Fibroblast of peridontal ligament (primary cell): ENCODE results near the gene FBXL4.

Experiments used
- DNase-seq: peaks from one replicate; pipeline ENCODE4 v3.0.0-alpha.2; 2010; ENCODE audit errors: extremely low read depth

Gene FBXL4

DNA sequence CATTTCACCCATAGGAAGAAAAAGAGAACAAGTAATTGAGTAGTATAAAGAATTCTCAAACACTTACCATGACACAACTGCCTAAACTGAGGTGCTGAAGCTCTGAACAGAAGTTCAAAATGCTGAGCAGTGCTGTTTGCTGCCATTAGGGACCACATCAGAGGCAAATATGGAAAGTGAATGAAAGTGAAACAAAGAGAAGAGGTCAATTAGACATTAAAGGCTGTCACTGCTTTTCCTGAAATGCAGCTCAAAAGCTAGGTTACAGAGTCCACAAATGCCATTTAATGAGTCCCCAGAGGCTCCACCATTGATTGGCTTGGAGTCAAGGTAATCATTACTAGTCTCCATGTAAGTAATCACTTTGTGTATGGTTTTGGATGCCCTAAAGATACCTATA, 67.3 kb downstream of the FBXL4 start:
- DNase-seq: no peak

DNA sequence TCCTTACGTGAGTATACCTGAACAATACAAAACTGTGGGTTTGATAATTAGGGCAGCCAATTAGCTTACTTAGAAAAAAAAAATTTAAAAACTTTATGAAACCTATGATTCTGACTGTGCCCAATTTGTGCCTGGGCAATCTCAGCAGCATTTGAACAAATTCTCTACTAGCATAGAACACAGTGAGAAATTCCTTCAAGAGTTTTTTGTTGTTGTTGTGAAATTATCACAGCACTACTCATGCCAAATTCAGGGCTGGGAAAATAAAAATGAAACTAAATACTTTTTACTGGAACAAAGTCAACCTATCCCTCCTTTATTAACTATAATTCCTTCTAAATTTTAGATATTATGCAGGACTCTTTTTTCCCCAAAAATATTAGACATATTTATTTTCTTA, 70.5 kb downstream of the FBXL4 start:
- DNase-seq: no peak

DNA sequence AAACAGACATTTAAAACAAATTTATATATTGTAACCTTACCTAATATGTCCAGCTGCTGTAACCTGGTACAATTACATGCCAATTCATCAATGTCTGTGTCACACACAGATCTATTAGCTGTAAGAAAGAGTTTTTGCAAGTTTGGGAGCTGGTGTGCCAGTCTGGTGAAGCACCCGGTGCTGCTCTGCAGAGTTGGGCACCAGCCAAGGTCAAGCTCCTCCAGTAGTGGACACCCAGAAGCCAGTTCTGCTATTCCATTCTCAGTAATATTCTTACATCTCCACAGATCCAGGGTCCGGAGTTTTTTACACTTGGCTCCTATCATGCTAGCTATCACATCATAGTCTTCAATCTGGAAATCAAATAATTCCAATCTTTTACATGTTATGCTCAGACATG, 72.4 kb downstream of the FBXL4 start:
- no peak for DNase-seq

DNA sequence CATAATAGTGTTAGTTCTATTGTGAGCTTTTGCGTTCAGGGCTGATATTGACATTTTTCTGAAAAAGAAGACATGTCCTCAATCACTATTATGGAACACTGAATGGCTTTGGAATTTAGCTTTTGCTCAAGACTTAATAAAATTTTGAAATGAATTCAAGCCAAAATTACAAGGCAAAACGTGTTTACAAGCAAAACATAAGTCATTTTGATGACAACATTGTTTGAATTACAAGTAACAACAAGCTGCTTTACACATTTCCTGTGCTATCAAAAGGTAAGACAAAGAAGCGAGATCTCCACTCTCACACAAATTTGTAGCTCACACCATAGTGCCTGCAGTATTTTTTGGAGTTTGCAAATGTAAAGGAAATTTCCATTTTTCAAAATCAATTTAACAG, 75.9 kb downstream of the FBXL4 start:
- no peak for DNase-seq

DNA sequence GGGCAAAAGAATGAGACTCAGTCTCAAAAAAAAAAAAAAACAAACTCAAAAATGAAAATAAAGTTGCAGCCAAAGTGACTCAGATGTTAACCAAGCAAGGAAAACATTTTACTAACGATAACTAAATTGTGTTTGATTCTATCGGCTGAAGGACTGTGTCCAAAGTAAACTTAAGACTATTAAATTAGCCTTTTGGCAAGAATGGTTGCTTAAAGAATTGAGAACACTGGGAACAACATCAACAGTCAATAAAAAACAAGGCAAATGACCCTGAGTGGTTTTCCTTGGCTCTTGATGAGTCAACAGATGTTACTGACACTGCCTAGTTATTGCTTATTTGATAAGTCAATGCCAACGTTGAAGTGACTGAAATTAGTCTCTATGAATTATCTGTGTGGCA, 76.7 kb downstream of the FBXL4 start:
- peak; percentile 73 for DNase-seq

DNA sequence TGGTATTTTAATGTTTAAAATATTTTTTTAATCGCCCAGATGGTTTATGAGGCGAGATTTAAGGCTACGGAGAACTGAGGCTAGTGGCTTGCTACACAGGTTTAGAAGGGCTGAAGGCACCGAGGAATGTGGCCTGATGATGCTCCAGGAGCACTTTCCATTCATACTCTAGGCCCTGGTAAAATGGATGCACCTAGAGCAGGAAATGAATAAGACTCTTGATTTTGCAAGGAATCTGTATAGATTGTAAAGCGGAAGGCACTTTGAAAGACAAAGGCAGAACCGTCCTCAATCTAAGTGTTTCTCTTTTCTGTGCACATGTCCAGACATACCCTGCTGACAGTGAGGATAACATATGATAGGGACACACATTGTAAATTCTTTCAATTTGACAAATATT, 83.2 kb downstream of the FBXL4 start:
- DNase-seq: no peak

DNA sequence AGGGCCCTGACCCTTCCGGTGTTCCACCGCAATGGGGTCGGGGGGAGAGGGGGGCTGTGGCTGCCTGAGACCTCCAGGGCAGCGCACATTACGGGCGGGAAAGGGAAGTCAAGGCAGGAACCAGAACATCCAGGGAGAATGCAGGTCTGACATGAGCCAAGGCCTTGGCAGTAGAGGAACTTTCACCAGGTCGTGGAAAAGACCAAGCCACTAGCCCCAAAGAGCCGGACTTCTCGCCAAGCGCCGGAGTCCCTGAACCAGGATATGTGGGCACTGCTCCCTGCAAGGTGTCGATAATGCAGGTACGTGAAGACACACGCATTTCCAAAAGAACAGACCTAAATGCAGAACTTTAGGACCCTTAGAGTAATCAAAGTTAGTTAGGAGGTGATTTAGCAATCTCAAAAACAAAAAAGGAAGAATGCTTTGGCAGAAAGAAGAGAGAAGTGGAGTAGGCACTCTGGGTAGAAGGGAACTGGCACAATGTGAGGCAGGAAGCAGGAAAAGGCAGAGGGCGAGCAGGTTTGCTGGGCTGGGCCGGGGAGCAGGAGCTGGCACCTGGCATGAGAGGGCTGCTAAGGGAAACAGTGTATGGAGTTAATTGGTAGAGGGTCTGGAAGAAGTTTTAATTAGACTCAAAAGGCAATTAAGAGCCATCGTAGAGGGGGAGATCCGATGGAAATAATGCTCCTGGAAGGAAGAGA, 99.1 kb downstream of the FBXL4 start:
- DNase-seq: no peak

DNA sequence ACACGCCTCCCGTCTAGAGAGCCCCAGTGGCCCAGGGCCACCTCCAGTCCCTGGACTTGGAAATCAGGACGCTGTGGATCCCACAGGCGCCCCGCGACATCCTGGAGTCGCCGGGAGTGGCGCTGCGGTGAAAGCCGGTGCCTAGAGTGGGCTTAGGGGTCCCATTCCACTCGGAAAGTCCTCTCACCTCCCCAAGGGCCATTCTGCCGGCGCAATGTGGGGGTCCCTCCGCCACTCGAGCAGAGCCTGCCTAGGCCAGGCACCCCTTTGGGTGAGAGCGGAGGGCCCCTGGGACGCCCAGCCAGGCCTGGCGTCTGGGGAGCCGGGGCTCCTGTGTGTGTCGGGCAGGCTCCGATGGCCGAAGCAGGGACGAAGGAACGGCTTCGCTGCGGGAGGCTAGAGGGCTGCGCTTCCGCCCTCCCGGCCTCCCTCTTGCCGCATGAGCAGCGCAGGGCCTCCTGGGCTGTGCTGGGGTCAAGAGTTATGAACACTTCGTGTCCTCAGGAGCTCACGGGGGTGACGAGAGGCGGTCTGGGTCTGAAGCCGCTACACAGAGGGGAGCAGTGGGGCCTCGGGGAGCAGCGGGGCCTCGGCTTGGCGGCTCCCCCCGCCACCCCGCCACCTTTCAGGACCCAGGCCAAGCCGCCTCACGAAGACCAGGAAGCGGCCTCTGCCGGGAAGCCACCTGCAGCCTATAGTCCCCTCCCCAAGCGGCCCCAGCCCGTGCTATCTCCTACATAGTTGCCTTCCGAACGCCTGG, 99.8 kb downstream of the FBXL4 start:
- no peak for DNase-seq

DNA sequence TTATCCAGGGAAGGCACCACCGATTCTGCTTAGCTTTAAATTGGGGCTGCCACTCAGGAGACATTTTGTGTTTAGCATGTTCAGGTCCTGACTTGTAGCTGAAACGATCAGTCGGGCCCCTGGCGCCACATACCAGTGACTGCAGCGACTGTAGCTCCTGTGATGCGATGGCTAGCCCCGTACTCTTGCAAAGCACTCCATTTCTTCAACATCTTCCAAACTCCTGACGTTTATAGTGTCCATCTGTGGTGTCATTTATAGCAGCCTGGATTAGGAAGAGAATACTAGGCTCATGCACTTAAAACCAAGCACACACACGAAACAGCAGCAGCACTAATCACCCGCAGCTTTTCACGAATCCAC, 100.3 kb downstream of the FBXL4 start:
- no peak for DNase-seq

DNA sequence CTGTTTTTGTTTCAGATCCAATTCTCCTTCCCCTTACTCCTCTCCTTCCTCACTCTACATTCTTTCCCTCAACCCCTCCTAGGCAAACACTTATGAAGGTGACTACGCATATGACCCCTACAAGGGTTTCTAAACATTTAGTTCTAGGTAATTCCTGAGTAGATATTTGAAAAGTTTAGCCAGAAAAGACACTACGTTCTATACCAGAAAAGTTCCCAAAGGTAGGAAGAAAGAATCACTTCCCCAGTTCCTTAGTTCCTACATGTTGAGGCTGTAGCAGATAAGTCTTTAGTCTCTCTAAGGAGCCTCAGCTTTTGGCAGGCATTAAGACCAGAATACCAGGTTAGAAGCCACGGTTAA, 101.7 kb downstream of the FBXL4 start:
- DNase-seq: no peak

DNA sequence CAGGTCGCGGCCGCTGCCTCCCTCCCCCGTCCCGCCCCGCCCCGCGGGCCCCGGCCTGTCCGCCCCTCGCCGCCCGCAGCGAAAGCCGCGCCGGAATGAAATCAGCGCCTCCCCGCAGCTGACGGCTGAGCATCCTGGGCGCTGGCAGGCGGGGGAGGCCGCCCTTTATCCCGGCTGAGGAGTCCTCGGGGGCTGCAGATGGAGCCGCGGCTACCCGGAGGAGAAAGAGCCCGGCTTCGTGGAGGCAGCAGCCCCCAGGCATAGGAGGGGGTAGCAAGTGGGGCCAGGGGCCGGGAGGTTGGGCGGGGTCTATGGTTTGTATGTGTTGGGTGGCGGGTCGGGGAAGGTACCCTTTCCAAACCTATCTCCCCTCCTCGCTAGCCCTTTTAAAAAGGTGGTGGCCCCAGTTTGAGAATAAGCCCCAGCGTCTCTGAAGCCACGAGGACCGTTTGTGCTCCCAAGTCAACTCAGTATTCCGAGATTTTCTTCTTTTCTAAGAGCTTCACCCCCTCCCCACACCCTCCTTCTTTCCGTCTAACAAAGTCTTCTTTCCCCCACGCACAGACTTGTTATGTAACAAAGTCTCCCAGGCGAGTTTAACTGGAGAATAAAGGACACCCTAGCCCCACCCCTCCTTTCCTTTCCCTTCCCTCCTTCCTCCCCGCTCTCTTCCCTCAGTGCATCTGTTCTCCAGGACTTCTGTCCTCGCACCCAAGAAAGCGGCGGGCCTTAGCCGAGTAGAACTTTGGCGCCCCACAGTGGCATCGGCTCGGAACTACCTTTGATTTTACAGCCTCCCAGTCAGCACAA, 102.3 kb downstream of the FBXL4 start:
- DNase-seq: peak; percentile 82

DNA sequence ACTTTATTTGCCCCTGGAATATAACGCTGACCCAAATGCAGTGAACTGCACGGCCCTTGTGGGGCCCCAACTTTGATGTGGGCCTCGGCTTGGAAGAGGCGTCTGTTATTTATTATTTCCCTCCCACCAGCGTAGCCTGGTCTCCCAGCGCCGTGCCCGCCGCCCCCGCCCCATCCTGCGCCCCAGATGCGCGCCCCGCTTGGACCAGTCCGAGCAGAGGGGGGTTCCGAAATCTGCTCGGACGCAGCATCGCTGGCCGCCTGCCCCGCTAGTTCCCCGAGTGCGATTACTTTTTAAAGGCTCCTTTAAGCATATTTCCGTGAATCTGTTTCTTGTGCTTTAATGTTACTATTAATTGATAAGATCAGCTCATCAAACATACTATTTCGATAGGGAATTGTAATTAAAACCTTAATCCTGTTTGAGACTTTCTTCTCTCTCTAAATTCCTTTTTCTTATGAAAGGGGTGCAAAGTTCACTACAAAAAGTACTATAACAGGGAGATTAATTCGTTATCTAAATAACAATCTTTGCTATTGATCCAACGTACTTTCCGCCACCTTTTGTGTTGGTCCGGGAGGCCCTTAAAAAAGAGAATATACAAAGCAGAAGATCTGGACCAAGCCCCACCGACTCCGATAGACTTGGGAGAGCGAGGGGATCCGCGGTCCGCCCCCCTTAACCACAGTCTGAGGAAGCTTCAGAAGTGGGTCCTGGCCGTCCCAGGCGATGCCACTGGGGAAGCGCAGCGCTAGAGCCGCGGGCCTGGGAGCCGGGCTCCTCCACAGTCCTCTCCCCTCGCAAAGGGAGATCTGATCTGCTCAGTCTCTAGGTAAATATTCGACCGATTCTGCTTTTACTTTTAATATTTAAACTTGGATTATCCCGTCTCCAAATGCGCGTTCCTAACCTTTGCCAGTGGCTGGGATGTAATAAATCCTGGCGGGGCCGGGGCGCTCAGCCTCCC, 103.2 kb downstream of the FBXL4 start:
- DNase-seq: no peak

DNA sequence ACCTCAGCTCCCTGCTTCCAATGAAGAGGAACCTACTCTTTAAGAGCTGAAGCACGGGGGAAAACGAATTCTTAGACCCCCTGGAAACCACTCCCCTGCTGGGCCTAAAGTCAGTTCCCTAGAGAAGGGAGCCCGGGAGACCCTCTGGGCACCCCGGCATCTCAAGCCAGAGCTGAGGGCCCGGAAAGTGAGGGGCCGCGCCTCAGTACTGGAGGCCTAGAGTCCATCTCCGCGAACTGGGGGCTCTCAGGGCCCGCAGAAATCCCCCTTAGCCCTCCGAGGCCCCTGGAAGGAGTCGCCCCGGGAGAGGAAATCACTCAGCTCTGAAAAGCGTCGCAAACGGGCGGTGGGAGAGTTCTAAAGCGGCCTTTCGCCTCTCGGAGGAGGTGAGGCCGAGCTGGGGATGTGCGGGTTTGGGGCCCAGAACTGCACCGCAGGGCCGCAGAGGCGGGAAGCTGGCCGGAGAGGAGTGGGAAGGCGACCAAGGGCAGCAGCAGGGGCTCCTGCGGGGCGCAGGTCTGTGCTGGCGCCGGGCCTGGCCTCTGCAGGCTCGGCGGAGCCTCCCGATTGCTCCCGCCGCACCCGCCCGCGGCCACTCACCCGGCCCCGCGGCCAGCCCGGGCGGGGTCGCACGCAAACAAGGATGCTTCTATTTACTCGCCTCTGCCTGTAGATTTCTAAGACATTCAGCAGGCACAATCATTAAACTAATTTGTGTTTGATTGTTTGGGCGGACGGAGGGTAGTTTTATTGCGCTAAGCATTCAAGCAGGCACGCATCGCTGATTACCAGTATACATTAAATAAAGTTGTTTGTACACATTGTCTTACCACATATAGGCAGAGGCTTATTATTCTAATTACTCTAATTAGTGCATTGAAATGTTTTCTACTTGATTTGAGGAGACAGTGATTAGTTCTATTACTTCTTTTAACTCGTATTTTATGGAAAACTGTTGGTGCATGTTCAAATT, 104.2 kb downstream of the FBXL4 start:
- no peak for DNase-seq

DNA sequence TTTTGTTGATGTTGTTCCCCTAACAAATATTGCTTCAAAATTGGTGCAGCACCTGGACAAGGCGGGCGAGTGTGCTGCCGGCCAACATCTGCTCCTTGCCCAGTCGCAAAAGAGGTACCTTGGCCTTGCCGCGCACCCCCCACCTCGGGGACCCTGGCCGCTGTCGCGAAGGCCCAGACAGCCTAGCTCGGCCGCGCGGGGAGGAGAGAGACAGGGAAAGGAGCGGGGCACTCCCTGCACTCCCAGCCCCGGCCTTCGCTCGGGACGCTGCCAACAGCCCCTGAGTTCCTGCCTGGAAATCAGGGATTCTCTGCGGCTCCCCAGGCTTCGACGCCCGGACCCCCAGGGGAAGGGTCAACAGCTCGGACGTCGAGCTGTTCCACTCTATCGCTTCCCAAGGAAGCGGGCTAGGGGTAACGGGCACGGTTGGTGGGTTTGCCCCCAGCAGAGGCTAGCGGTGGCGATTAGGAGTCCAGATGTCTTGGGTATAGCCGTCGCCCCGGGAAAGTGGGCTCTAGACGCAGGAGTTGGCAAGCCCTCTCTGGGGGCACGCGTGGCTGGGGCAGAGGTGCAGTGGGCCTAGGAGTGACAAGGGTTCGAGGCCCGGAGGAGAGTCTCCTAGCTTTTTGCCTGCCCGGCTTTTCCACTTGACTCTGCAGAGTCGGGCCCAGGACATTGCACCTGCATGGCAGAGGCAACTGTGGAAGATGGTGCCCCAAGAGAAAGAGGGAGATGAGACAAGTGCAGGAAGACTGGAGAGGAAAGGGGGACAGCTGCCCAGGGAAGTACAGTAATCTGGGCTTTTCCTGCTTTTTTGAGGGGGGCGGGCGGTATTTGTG, 105.2 kb downstream of the FBXL4 start:
- no peak for DNase-seq

DNA sequence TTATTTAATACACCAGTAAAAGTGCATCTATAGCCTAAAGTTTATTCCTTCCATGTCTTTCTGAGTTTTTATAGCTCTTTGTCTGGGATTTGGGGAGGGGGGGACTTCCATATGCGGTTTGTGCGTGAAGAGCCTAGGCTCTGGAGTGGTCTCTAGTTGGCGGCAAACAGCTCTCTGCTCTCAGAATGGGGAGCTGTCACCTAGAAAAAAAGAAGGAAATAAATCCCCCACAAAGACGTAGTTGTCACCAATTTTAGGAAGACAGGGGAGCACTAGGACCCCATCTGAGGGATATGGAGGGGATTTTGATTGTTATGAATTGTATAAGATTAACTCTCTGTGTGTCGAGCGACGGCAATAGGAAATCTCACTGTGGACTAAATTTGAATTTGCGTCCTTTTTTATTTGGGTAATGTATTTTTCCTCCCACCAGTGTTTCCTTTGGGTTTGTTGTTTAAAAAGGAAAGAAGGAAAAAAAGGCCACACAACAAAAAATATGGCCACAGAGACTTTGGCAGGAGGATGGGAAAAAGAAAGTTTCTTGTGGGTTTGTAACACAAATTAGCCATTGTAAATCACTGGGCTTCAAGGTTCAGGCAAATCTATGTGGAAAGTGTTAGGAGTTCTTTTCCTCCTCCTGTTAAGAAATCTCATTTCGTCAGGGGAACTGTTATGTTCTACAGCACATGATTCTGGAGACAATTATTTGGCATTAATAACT, 106.0 kb downstream of the FBXL4 start:
- no peak for DNase-seq

DNA sequence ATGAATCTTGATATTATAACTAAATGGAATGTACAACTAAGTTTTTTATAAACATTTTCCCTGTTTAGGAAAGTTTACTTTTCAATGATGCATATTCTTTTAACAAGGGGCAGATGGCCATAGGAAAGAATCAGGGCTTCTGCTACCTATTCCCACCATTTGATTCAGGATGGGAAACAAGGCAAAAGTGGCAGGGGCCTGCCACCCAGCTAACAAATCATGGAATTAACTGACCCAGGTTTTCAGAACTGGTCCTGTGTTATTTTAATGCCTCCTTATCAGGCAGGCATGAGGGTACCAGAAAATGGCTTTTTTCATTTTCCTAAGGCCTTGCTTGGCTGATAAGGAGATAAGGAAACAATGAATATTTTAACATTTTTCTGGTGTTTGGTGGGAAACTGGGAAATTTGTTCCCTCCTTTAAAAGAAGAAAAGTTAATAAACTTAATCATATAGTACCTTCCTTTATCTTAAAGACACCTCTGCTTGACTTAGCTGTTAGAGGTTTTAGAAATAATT, 106.7 kb downstream of the FBXL4 start:
- DNase-seq: no peak

DNA sequence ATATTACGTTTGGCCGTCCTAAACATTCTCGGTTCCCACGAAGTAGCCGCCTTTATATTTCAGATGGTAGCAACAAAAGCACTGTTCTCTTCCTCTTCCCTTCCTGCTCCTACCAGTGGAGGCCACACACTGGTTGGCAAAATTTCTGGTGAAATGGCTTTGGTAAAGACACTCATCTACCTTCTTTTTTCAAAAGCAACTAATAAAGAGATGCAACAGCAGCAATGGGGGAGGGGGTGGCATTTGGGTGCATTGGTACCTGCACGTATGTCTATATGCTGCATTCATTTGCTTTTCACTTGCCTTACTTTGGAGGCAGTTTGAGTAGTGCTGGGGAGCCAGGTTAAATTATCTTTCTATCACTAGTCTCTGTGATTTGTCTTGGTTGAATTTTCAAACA, 107.4 kb downstream of the FBXL4 start:
- DNase-seq: no peak

DNA sequence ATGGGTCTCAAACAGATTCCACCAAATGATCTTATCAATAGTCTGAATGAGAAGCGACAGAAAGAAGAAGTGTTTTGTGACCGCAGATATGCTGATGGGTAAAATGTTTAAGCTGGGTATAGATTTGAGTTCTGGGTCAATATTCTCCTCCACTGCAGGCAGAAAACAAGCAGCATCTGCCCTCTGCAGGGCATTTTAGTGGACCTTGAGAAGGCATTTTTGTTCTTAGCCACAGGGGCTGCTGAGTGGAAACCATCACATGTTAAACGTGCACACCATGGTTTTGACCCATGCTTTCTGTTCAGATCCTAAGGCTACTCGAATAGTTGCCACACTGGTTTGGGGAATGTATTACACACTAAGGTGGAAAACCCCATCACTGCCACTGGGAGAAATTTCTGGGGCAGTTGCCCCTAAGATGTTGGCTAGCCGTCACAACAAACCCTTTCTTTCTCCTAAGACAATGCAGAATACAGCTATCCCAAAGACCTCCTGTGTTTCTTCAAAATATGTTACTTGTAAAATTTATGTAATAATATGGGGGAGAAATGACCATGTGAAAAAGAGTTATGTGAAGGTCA, 107.9 kb downstream of the FBXL4 start:
- DNase-seq: peak; percentile 28
